RWPE2 (cell line): Measurements from ENCODE around the gene PTPRD.

Experiments used
- ATAC-seq: fragments of 200-7000 bp; cut with Tn5 transposase; 3 replicates; pipeline ENCODE4 v1.9.1; 2021; ENCODE audit warnings: low read depth
- DNase-seq: peaks from one replicate; pipeline ENCODE4 v3.0.0-alpha.2; 2020; ENCODE audit warnings: low spot score
- H3K27ac ChIP-seq: fragments of 450-650 bp; 2 replicates; pipeline ENCODE4 v1.5.1; 2017; ENCODE audit warnings: mild to moderate bottlenecking; ENCODE audit not compliant: poor library complexity, severe bottlenecking
- H3K27me3 ChIP-seq: fragments of 250-450 bp; sonication (Bioruptor Pico); 2 replicates; pipeline ENCODE4 v1.5.1; 2021; ENCODE audit warnings: mild to moderate bottlenecking, moderate library complexity; ENCODE audit not compliant: insufficient read depth, poor library complexity, severe bottlenecking
- H3K36me3 ChIP-seq: fragments of 250-450 bp; sonication (Bioruptor Pico); 2 replicates; pipeline ENCODE4 v1.5.1; 2020; ENCODE audit warnings: low read depth, mild to moderate bottlenecking, moderate library complexity
- H3K4me1 ChIP-seq: fragments of 250-450 bp; sonication (Bioruptor Pico); 2 replicates; pipeline ENCODE4 v1.5.1; 2021; ENCODE audit warnings: mild to moderate bottlenecking, moderate library complexity; ENCODE audit not compliant: insufficient read depth, poor library complexity, severe bottlenecking
- H3K4me3 ChIP-seq: fragments of 250-450 bp; sonication (Bioruptor Pico); 2 replicates; pipeline ENCODE4 v1.5.1; 2021; ENCODE audit warnings: mild to moderate bottlenecking, moderate library complexity; ENCODE audit not compliant: severe bottlenecking
- H3K9me3 ChIP-seq: fragments of 250-450 bp; sonication (Bioruptor Pico); 2 replicates; pipeline ENCODE4 v1.5.1; 2021; ENCODE audit warnings: mild to moderate bottlenecking, moderate library complexity; ENCODE audit not compliant: severe bottlenecking
- TF ChIP-seq, protein P1 (sequence below): fragments of 450-650 bp; IDR thresholded peaks from one replicate; pipeline ENCODE4 v1.5.1; 2017; ENCODE audit warnings: mild to moderate bottlenecking, moderate library complexity; ENCODE audit not compliant: poor library complexity, severe bottlenecking

Gene PTPRD

DNA sequence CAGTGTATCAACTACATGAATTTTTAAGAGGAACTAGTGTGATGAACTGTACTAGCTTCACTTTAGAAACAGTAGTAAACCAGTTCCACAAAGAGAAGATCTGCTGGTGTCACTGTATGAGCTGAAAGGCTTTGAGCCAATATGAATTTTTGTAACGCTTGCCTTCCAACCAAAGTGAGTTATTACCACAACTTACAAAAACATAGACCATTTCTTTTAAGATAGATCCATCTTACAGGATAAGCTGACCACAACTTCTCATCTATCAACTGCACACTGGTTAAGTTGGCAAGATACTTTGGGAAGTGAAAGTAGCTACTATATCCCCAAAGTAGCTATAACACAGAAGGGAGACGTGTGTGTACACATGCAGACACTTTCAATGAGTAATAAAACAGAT is 1963.6 kb downstream of the PTPRD start:
- no peaks in the 10 kb centered on the region for H3K36me3 ChIP-seq
- DNase-seq (no peak), ATAC-seq (no peak)

DNA sequence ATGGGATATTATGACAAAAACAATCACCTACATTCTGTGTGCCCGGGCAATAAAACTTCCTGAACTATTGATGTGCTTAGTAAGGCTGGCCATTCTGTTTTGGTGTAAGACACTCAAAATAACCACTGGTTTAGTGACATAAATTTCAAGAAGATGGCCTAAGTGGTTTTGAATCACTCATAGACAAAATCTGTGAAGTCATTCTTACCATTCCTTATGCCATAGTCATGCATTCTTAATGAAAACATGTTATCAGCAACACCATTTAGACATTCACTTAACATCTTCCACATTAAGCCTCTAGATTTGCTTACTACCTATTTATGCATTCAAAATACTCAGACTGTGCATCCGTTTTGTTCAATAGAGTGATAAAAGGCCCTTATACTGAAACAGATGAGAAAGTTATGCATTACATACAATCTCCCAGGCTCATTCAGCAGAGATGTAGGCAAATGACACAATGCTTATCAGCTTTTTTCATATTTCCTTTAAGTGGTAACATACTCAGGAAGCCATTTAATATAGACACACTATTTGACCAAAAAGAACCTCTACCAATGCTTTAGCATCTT is 1964.4 kb downstream of the PTPRD start:
- no peaks in the 10 kb centered on the region for H3K27me3 ChIP-seq
- no peaks in the 10 kb centered on the region for H3K9me3 ChIP-seq
- no peak for DNase-seq
- TF ChIP-seq, protein P1, sequence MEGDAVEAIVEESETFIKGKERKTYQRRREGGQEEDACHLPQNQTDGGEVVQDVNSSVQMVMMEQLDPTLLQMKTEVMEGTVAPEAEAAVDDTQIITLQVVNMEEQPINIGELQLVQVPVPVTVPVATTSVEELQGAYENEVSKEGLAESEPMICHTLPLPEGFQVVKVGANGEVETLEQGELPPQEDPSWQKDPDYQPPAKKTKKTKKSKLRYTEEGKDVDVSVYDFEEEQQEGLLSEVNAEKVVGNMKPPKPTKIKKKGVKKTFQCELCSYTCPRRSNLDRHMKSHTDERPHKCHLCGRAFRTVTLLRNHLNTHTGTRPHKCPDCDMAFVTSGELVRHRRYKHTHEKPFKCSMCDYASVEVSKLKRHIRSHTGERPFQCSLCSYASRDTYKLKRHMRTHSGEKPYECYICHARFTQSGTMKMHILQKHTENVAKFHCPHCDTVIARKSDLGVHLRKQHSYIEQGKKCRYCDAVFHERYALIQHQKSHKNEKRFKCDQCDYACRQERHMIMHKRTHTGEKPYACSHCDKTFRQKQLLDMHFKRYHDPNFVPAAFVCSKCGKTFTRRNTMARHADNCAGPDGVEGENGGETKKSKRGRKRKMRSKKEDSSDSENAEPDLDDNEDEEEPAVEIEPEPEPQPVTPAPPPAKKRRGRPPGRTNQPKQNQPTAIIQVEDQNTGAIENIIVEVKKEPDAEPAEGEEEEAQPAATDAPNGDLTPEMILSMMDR = no peak
- no peak overlapping the region for H3K27ac ChIP-seq
- H3K4me1 ChIP-seq = no peaks in the 10 kb centered on the region
- H3K36me3 ChIP-seq = no peaks in the 10 kb centered on the region
- H3K4me3 ChIP-seq = no peak overlapping the region
- no peak for ATAC-seq

More for the DNA sequence above, 1963.6 kb downstream of the PTPRD start:
- H3K4me1 ChIP-seq = no peaks in the 10 kb centered on the region
- no peak overlapping the region for H3K27ac ChIP-seq
- no peaks in the 10 kb centered on the region for H3K9me3 ChIP-seq
- H3K4me3 ChIP-seq = no peak overlapping the region
- H3K27me3 ChIP-seq = no peaks in the 10 kb centered on the region
- TF ChIP-seq, protein P1 = no peak

DNA sequence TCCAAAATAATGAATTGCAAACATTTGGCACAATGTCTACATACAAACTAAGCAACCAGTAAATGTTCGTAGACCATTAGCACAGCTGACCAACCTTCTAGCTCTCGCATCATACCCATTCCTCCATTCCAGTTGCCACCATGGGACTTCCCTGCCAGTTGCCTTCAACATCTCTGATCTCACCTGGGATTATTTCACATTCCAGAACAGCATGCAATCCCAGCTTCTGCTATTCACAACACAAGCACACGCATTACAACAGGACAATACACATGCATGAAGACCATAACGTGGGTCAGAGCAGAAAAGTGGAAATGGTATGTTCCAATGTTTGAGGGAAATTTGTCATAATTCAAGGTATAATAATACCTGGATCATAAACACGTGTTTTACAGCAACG is 1965.0 kb downstream of the PTPRD start:
- ATAC-seq = no peak
- no peaks in the 10 kb centered on the region for H3K9me3 ChIP-seq
- TF ChIP-seq, protein P1 = no peak
- H3K4me1 ChIP-seq = no peaks in the 10 kb centered on the region
- H3K36me3 ChIP-seq = no peaks in the 10 kb centered on the region
- H3K27ac ChIP-seq = no peak overlapping the region
- H3K4me3 ChIP-seq = no peak overlapping the region
- no peaks in the 10 kb centered on the region for H3K27me3 ChIP-seq
- DNase-seq = no peak

DNA sequence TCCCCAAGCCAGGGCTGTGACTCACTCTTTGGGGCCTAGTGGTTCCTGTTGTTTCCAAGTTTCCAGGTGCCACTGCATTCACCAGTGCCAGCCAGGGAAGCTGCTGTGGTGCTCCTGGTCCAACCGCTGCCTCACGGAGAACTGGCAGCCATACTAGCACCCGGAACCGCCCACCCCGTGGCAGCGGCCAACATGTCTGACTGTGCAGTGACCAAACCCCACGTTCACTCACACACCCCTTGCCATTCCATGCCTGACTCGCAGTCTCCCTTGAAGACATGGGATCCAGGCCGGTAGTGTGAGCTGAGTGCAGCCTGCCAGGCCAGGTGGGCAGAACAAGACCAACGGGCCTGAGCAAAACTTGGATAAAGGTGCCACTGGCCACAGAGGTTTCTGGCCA is 1968.2 kb downstream of the PTPRD start:
- no peaks in the 10 kb centered on the region for H3K27me3 ChIP-seq
- TF ChIP-seq, protein P1 = no peak
- H3K4me3 ChIP-seq = no peak overlapping the region
- no peaks in the 10 kb centered on the region for H3K36me3 ChIP-seq
- H3K9me3 ChIP-seq = no peaks in the 10 kb centered on the region
- no peaks in the 10 kb centered on the region for H3K4me1 ChIP-seq
- DNase-seq (no peak), ATAC-seq (no peak)
- H3K27ac ChIP-seq = no peak overlapping the region

DNA sequence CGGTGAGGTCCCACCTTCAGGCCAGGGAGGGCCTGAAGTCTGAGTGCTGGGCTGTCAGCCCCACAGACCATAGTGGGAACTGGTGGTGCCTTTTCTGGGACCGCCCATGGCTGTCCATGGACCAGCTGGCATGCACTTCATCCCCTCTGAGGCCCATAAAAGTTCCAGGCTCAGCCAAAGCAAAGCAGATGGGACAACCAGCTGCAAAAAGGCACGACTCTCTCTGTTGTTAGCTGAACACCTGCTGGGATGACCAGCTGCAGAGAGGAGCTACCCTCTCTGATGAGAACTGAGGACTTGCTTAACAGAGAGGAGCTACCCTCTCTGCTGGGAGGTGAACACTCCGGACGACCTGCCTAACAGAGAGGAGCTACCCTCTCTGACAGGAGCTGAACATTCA is 1968.9 kb downstream of the PTPRD start:
- Histone ChIP-seq H3K9me3 (no peaks in the 10 kb centered on the region), H3K36me3 (no peaks in the 10 kb centered on the region), H3K27ac (no peak overlapping the region), H3K4me3 (no peak overlapping the region), H3K27me3 (no peaks in the 10 kb centered on the region), H3K4me1 (no peaks in the 10 kb centered on the region)
- TF ChIP-seq, protein P1 = no peak
- DNase-seq (no peak), ATAC-seq (no peak)
